HepG2 (cell line): Measurements from ENCODE around the gene ZFAND6. TPM values are rescaled to one million over a fixed set of nuclear protein-coding genes. Genes with fewer than 3 reads are reported as not detected.

Experiments
- ARID3A ChIP-seq: IDR thresholded peaks from 2 replicates; pipeline ENCODE4 v1.6.1; 2012; ENCODE audit warnings: low read depth, low read length, improper control_type of control experiment
- CAMTA2 ChIP-seq: sonication (generic); formaldehyde crosslinking; IDR thresholded peaks from 2 replicates; pipeline ENCODE4 v1.4.0; 2020; ENCODE audit warnings: mild to moderate bottlenecking, missing genetic modification reagents, borderline replicate concordance
- CCAR2 ChIP-seq: fragments of 200-400 bp; formaldehyde crosslinking; optimal IDR thresholded peaks from 2 replicates; pipeline ENCODE3; 2018; ENCODE audit warnings: low read depth, mild to moderate bottlenecking, low read length, moderate library complexity
- CCDC6 ChIP-seq: sonication (generic); formaldehyde crosslinking; IDR thresholded peaks from 2 replicates; pipeline ENCODE4 v1.8.1; 2022; ENCODE audit warnings: mild to moderate bottlenecking, missing genetic modification reagents, moderate library complexity
- CREB3 ChIP-seq: sonication (generic); formaldehyde crosslinking; IDR thresholded peaks from 2 replicates; pipeline ENCODE4 v1.5.0; 2020; ENCODE audit warnings: missing genetic modification reagents
- CREBL2 ChIP-seq: sonication (generic); formaldehyde crosslinking; IDR thresholded peaks from 2 replicates; pipeline ENCODE4 v1.8.1; 2023; ENCODE audit warnings: missing genetic modification reagents, mild to moderate bottlenecking, borderline replicate concordance
- ELF3 ChIP-seq: IDR thresholded peaks from 2 replicates; pipeline ENCODE4 v1.6.1; 2016; ENCODE audit warnings: missing genetic modification reagents, missing compliant biosample characterization
- ETV6 ChIP-seq: sonication (generic); formaldehyde crosslinking; conservative IDR thresholded peaks from 2 replicates; pipeline ENCODE4 v1.4.0; 2020; ENCODE audit warnings: missing genetic modification reagents
- FOXC1 ChIP-seq: sonication (generic); formaldehyde crosslinking; IDR thresholded peaks from 2 replicates; pipeline ENCODE4 v1.8.0; 2022; ENCODE audit warnings: mild to moderate bottlenecking, missing genetic modification reagents, borderline replicate concordance
- MED1 ChIP-seq: sonication (generic); formaldehyde crosslinking; IDR thresholded peaks from 2 replicates; pipeline ENCODE4 v1.4.0; 2020; ENCODE audit warnings: missing genetic modification reagents
- MTERF4 ChIP-seq: sonication (generic); formaldehyde crosslinking; IDR thresholded peaks from 2 replicates; pipeline ENCODE4 v1.8.0; 2023; ENCODE audit warnings: mild to moderate bottlenecking, missing genetic modification reagents
- MTF2 ChIP-seq: sonication (generic); formaldehyde crosslinking; IDR thresholded peaks from 2 replicates; pipeline ENCODE4 v1.5.0; 2020; ENCODE audit warnings: missing genetic modification reagents, borderline replicate concordance
- NFIC ChIP-seq: IDR thresholded peaks from 2 replicates; pipeline ENCODE4 v1.6.1; 2012; ENCODE audit warnings: mild to moderate bottlenecking, low read length, inconsistent platforms
- RBM22 ChIP-seq: fragments of 200-400 bp; formaldehyde crosslinking; optimal IDR thresholded peaks from 2 replicates; pipeline ENCODE3; 2017; ENCODE audit warnings: mild to moderate bottlenecking, low read length, moderate library complexity
- SAP130 ChIP-seq: IDR thresholded peaks from 2 replicates; pipeline ENCODE4 v1.6.1; 2016; ENCODE audit warnings: low read depth
- SMC3 ChIP-seq: IDR thresholded peaks from 2 replicates; pipeline ENCODE4 v1.6.1; 2011; ENCODE audit warnings: low read length, improper control_type of control experiment
- SMYD3 ChIP-seq: sonication (generic); formaldehyde crosslinking; IDR thresholded peaks from 2 replicates; pipeline ENCODE4 v1.8.1; 2023; ENCODE audit warnings: mild to moderate bottlenecking, missing genetic modification reagents
- SNAPC2 ChIP-seq: sonication (generic); formaldehyde crosslinking; IDR thresholded peaks from 2 replicates; pipeline ENCODE4 v1.8.1; 2022; ENCODE audit warnings: mild to moderate bottlenecking, missing genetic modification reagents
- SP4 ChIP-seq: sonication (generic); formaldehyde crosslinking; IDR thresholded peaks from 2 replicates; pipeline ENCODE4 v1.8.1; 2023; ENCODE audit warnings: mild to moderate bottlenecking, missing genetic modification reagents
- SRF ChIP-seq: IDR thresholded peaks from 2 replicates; pipeline ENCODE4 v1.6.1; 2011; ENCODE audit warnings: mild to moderate bottlenecking, low read depth, low read length, moderate library complexity
- XRCC5 ChIP-seq: fragments of 200-400 bp; formaldehyde crosslinking; optimal IDR thresholded peaks from 2 replicates; pipeline ENCODE3; 2017; ENCODE audit warnings: mild to moderate bottlenecking, low read length
- ZIK1 ChIP-seq: sonication (generic); formaldehyde crosslinking; IDR thresholded peaks from 2 replicates; pipeline ENCODE4 v1.5.0; 2020; ENCODE audit warnings: mild to moderate bottlenecking, low read depth, missing genetic modification reagents, borderline replicate concordance
- ZNF260 ChIP-seq: sonication (generic); formaldehyde crosslinking; IDR thresholded peaks from 2 replicates; pipeline ENCODE4 v1.4.0; 2020; ENCODE audit warnings: missing genetic modification reagents, low read depth, mild to moderate bottlenecking, borderline replicate concordance
- ZNF564 ChIP-seq: sonication (generic); formaldehyde crosslinking; IDR thresholded peaks from 2 replicates; pipeline ENCODE4 v1.8.1; 2023; ENCODE audit warnings: mild to moderate bottlenecking, missing genetic modification reagents
- ZNF660 ChIP-seq: sonication (generic); formaldehyde crosslinking; IDR thresholded peaks from 2 replicates; pipeline ENCODE4 v1.5.1; 2020; ENCODE audit warnings: mild to moderate bottlenecking, low read depth, missing genetic modification reagents, borderline replicate concordance
- ZSCAN29 ChIP-seq: sonication (generic); formaldehyde crosslinking; conservative IDR thresholded peaks from 2 replicates; pipeline ENCODE4 v1.4.0; 2020; ENCODE audit warnings: mild to moderate bottlenecking, missing genetic modification reagents
- polyA plus RNA-seq, 8 experiments: library from polyadenylated mRNA; depleted of rRNA in 3 of 8; stranded (reverse) in 7 of 8; unstranded in 1 of 8; fragments of >200 nt; fragmentation: Illumina TruSeq in 4 of 8; extraction: Trizol in 4 of 8; gene quantifications; 2 replicates each; pipeline versions ENCODE4 v1.2.1 to v1.2.3, GENCODE V29; 2011 to 2016; ENCODE audit warnings: low read depth in 4 of 8, missing spikeins in 1 of 8, mixed read lengths in 1 of 8; ENCODE audit not compliant: insufficient read depth in 1 of 8
- total RNA-seq, 5 experiments: library from RNA; depleted of rRNA; stranded (reverse); fragments of >200 nt; fragmentation: Illumina TruSeq; extraction: Trizol; gene quantifications; 2 replicates each; pipeline ENCODE4 v1.2.3, GENCODE V29; 2016; ENCODE audit warnings: low read depth in 1 of 5

Gene ZFAND6
- total and polyA plus RNA-seq, 2 of the 13 experiments (the other 11 are each of a cell fraction or from before 2014, with no cell fraction given) = 84.2 to 115 TPM

- TF ChIP-seq NFIC (0 out of 2 replicates have a peak, but pooled peaks have one; percentile 26), ELF3 (CRISPR knock-in tag) (peak; percentile 15; the same call in 1 of the 2 replicates), CAMTA2 (no peak), CREBL2 (CRISPR knock-in tag) (no peak), SP4 (peak; percentile 78), ZNF564 (CRISPR knock-in tag) (no peak), ZSCAN29 (CRISPR knock-in tag) (0 out of 2 replicates have a peak, but pooled peaks have one; percentile 56), ZNF660 (CRISPR knock-in tag) (no peak), CCDC6 (CRISPR knock-in tag) (peak; percentile 65; the same call in 1 of the 2 replicates), SAP130 (peak; percentile 73), ARID3A (0 out of 2 replicates have a peak, but pooled peaks have one; percentile 13), MTERF4 (CRISPR knock-in tag) (no peak), FOXC1 (peak; percentile 82; the same call in 1 of the 2 replicates), SNAPC2 (CRISPR knock-in tag) (peak; percentile 44; the same call in 1 of the 2 replicates), SMC3 (no peak), ZIK1 (CRISPR knock-in tag) (peak; percentile 70; the same call in 1 of the 2 replicates), SRF (no peak), CCAR2 (no peak), RBM22 (no peak), SMYD3 (CRISPR knock-in tag) (peak; percentile 39; the same call in 1 of the 2 replicates), XRCC5 (peak; percentile 37), ETV6 (CRISPR knock-in tag) (no peak), MED1 (CRISPR knock-in tag) (0 out of 2 replicates have a peak, but pooled peaks have one; percentile 23), MTF2 (peak; percentile 21; the same call in 1 of the 2 replicates), ZNF260 (CRISPR knock-in tag) (no peak), CREB3 (no peak)
Observed at GRCh38 chr15:80058851-80059785, at the start of gene ZFAND6 (continued).
